Osteoblast (primary cell): ENCODE results near the gene VSX2. TPM values are rescaled to one million over a fixed set of nuclear protein-coding genes. Genes with fewer than 3 reads are reported as not detected.

ENCODE experiments used
- DNase-seq: peaks from one replicate; pipeline ENCODE4 v3.0.0; 2011; ENCODE audit warnings: low spot score, mixed read lengths; ENCODE audit not compliant: insufficient read length; ENCODE audit errors: missing footprints
- H2AFZ ChIP-seq: 2 replicates; pipeline ENCODE4 v1.6.0; 2011; ENCODE audit warnings: mild to moderate bottlenecking, low read length
- H3K27ac ChIP-seq: 2 replicates; pipeline ENCODE4 v1.5.1; 2011; ENCODE audit warnings: mild to moderate bottlenecking, low read depth, low read length, moderate library complexity
- H3K27me3 ChIP-seq: 2 replicates; pipeline ENCODE4 v1.6.0; 2012; ENCODE audit warnings: mild to moderate bottlenecking, control low read depth, inconsistent platforms, low read length, moderate library complexity; ENCODE audit not compliant: insufficient read depth
- H3K36me3 ChIP-seq: 2 replicates; pipeline ENCODE4 v1.5.1; 2011; ENCODE audit warnings: mild to moderate bottlenecking, low read length, control low read depth, moderate library complexity; ENCODE audit not compliant: insufficient read depth
- H3K4me1 ChIP-seq: 2 replicates; pipeline ENCODE4 v1.5.1; 2011; ENCODE audit warnings: mild to moderate bottlenecking, low read length, control low read depth, moderate library complexity; ENCODE audit not compliant: insufficient read depth
- H3K4me2 ChIP-seq: 2 replicates; pipeline ENCODE4 v1.6.0; 2011; ENCODE audit warnings: mild to moderate bottlenecking, low read length; ENCODE audit not compliant: insufficient read depth
- H3K4me3 ChIP-seq: fragments of 200-600 bp; sonication (generic); 3 replicates; pipeline ENCODE4 v1.5.1; 2012; ENCODE audit warnings: mild to moderate bottlenecking, low read length, inconsistent platforms; ENCODE audit not compliant: insufficient read depth
- H3K79me2 ChIP-seq: 2 replicates; pipeline ENCODE4 v1.6.0; 2012; ENCODE audit warnings: mild to moderate bottlenecking, low read length, control low read depth, inconsistent platforms; ENCODE audit not compliant: insufficient read depth
- H3K9me3 ChIP-seq: 2 replicates; pipeline ENCODE4 v1.5.1; 2011; ENCODE audit warnings: low read depth, low read length, control low read depth
- H4K20me1 ChIP-seq: 2 replicates; pipeline ENCODE4 v1.6.0; 2012; ENCODE audit warnings: mild to moderate bottlenecking, low read length, control low read depth; ENCODE audit not compliant: insufficient read depth
- total RNA-seq: library from RNA; depleted of rRNA; stranded (reverse); fragments of >200 nt; gene quantifications from 2 replicates; pipeline ENCODE4 v1.2.3, GENCODE V29; 2012
- TF ChIP-seq, protein P1 (sequence below): IDR thresholded peaks from 2 replicates; pipeline ENCODE4 v1.5.1; 2011; ENCODE audit warnings: mild to moderate bottlenecking, low read depth, low read length, moderate library complexity; ENCODE audit errors: extremely low read depth

The VSX2 gene
- total RNA-seq, 1 donor, result not detected

DNA sequence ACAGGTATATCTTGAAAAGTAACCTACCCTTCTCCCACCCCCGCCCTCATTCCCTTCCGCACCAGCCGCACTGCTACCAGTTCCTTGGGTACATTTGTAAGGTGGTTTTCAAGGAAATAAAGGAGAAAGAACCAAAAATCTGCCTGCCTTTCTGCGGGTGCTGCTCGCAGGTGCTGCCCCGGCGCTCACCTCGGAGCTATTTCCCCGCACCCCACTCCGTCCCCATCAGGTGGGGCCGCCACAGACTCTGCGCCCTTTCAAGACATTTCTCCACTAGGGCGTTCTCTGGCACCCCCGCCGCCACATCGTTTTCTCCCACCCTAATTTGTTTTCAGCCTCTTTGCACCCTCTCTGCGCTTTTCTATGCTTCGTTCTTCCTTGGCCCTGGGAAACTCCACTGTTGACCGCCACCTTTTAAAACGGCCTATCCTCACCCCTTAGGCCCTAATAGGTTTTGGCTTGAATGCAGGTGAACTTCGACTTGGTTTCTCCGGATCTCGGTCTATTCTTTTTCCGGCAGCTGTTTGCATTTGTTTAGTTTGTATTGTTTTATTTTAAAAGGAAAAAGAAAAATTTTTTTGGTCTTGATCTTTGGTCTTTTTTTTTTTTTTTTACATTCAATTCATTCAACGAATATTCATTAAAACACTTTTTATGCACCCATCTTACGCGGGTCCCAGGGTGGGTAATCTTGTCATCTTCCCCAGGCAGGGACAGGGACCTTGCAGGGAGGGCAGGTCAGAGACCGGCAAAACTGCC, 3.0 kb downstream of the VSX2 start:
- Histone ChIP-seq H2AFZ (no peak overlapping the region), H3K36me3 (no peaks in the 10 kb centered on the region), H3K4me2 (no peak overlapping the region), H4K20me1 (peaks cover 7% of the 10 kb centered on the region), H3K4me1 (no peaks in the 10 kb centered on the region), H3K79me2 (no peaks in the 10 kb centered on the region), H3K27ac (no peak overlapping the region), H3K4me3 (no peak overlapping the region), H3K27me3 (peaks cover 98% of the 10 kb centered on the region), H3K9me3 (no peaks in the 10 kb centered on the region)
- TF ChIP-seq, protein P1, sequence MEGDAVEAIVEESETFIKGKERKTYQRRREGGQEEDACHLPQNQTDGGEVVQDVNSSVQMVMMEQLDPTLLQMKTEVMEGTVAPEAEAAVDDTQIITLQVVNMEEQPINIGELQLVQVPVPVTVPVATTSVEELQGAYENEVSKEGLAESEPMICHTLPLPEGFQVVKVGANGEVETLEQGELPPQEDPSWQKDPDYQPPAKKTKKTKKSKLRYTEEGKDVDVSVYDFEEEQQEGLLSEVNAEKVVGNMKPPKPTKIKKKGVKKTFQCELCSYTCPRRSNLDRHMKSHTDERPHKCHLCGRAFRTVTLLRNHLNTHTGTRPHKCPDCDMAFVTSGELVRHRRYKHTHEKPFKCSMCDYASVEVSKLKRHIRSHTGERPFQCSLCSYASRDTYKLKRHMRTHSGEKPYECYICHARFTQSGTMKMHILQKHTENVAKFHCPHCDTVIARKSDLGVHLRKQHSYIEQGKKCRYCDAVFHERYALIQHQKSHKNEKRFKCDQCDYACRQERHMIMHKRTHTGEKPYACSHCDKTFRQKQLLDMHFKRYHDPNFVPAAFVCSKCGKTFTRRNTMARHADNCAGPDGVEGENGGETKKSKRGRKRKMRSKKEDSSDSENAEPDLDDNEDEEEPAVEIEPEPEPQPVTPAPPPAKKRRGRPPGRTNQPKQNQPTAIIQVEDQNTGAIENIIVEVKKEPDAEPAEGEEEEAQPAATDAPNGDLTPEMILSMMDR, result no peak
- peak; percentile 50 for DNase-seq

DNA sequence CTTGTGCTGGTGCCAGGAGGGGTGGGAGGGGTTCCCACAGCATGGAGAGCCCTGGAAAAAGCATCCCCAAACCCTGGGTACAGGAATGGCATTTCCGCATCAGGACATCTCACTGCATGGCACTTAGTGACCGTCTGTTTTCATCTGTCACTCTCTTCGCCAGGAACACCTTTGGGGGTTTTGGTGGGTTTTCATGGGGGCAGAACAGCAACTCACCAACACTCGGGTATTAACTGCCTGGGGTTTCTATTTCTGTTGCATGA, 3.5 kb downstream of the VSX2 start:
- Histone ChIP-seq H3K27me3 (peaks cover 97% of the 10 kb centered on the region), H3K79me2 (no peaks in the 10 kb centered on the region), H3K4me3 (no peak overlapping the region), H3K36me3 (no peaks in the 10 kb centered on the region), H3K27ac (no peak overlapping the region), H4K20me1 (peaks cover 5% of the 10 kb centered on the region), H3K4me2 (no peak overlapping the region), H2AFZ (no peak overlapping the region), H3K9me3 (no peaks in the 10 kb centered on the region), H3K4me1 (no peaks in the 10 kb centered on the region)
- TF ChIP-seq, protein P1, result no peak
- DNase-seq, result no peak

DNA sequence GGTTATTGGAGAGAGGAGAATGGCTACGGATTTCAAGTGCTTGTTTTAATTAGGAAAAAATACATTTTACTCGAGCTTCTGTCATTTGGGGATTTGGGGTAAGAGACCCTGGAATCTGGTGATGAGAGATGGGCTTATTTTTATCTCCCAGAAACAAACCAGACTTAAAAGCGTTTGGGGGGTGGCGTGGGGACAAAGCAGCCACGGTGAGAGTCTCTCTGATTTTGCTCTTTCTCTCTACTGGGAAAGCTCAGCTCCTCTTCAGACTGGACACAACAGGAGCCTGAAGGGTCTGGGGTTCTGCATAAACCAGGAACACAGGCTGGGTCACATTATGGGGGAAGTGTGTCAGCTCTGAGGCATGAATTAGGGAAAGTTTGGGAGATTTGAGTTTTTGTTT, 3.8 kb downstream of the VSX2 start:
- H2AFZ ChIP-seq, result no peak overlapping the region
- H3K4me3 ChIP-seq, result no peak overlapping the region
- H3K4me2 ChIP-seq, result no peak overlapping the region
- no peaks in the 10 kb centered on the region for H3K79me2 ChIP-seq
- TF ChIP-seq, protein P1, result no peak
- H3K27me3 ChIP-seq, result peaks cover 94% of the 10 kb centered on the region
- no peaks in the 10 kb centered on the region for H3K36me3 ChIP-seq
- peak; percentile 73 for DNase-seq
- no peaks in the 10 kb centered on the region for H3K4me1 ChIP-seq
- no peaks in the 10 kb centered on the region for H3K9me3 ChIP-seq
- peaks cover 2% of the 10 kb centered on the region for H4K20me1 ChIP-seq
- no peak overlapping the region for H3K27ac ChIP-seq

DNA sequence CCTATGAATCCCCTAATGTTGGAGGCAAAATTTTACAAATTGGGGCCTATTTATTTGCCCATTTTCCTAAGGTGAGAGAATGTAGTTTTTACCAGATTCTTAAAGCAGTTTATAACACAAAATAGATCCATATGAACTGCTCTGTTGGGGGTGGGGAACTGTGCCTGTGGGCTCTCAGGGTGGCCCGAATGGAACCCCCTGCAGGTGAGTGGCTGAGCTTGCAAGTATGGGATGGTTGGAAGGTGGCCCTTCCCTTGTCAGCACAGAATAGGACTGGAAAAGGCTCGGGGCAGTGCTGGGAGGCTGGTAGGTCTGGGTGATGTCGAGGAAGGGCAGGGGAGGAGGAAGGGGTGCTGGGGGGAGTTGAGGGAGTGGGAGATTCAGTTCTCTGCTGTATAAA, 4.9 kb downstream of the VSX2 start:
- TF ChIP-seq, protein P1, result no peak
- peak; percentile 62 for DNase-seq
- Histone ChIP-seq H4K20me1 (peaks cover 2% of the 10 kb centered on the region), H2AFZ (no peak overlapping the region), H3K9me3 (no peaks in the 10 kb centered on the region), H3K4me1 (no peaks in the 10 kb centered on the region), H3K36me3 (no peaks in the 10 kb centered on the region), H3K4me3 (no peak overlapping the region), H3K27ac (no peak overlapping the region), H3K27me3 (peaks cover 88% of the 10 kb centered on the region), H3K4me2 (no peak overlapping the region), H3K79me2 (no peaks in the 10 kb centered on the region)
